SJCRH30 (cell line): ENCODE measurements around the gene TOP3B. TPM values are rescaled to one million over a fixed set of nuclear protein-coding genes. Genes with fewer than 3 reads are reported as not detected.
"Not testable (repeated sequence)": the region's sequence is repeated elsewhere in the genome, so short reads cannot be mapped to it uniquely, and the experiment has no call there.

ENCODE experiments used
- DNase-seq, 2 experiments: peaks; one replicate each; pipeline ENCODE4 v3.0.0-alpha.2; 2015 to 2020
- H3K27ac ChIP-seq: fragments of 250-450 bp; sonication (Bioruptor Pico); 2 replicates; pipeline ENCODE4 v1.5.1; 2020; ENCODE audit warnings: mild to moderate bottlenecking, moderate library complexity
- H3K27me3 ChIP-seq: fragments of 250-450 bp; sonication (Bioruptor Pico); 2 replicates; pipeline ENCODE4 v1.5.1; 2020; ENCODE audit warnings: mild to moderate bottlenecking, moderate library complexity
- H3K36me3 ChIP-seq: fragments of 250-450 bp; sonication (Bioruptor Pico); 2 replicates; pipeline ENCODE4 v1.5.1; 2020; ENCODE audit warnings: mild to moderate bottlenecking, moderate library complexity
- H3K4me1 ChIP-seq: fragments of 250-450 bp; sonication (Bioruptor Pico); 2 replicates; pipeline ENCODE4 v1.5.1; 2020; ENCODE audit warnings: mild to moderate bottlenecking, moderate library complexity
- H3K4me3 ChIP-seq: fragments of 250-450 bp; sonication (Bioruptor Pico); 2 replicates; pipeline ENCODE4 v1.5.1; 2020; ENCODE audit warnings: mild to moderate bottlenecking, moderate library complexity
- H3K9me3 ChIP-seq: fragments of 250-450 bp; sonication (Bioruptor Pico); replicated peaks from 2 replicates; pipeline ENCODE4 v1.5.1; 2020; ENCODE audit warnings: mild to moderate bottlenecking, moderate library complexity
- total RNA-seq: library from RNA; depleted of rRNA; stranded (reverse); fragments of >200 nt; shearing (Covaris generic); gene quantifications from 2 replicates; pipeline ENCODE4 v1.2.3, GENCODE V29; 2014

TOP3B gene
- total RNA-seq, 1 experiment from 2014 or later = 33.8 TPM

DNA sequence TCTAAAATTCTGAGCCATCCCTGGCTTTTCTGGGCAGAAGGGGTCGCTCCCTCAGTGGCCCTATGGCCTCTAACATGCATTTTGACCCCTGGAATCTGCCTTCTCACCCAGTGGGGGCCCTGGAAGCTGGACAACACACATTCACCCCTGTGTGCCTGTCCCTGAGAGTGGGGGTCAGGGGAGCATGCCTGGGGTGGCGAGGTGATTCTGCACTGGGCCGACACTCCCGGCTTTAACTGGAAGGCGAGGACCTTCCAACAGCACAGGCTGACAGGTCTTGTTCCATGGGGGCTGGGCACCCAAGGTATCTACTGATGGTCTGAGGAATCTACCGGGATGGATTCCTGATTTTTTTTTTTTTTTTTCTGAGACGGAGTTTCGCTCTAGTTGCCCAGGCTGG lies 40.7 kb downstream of the TOP3B start:
- no peak for DNase-seq
- Histone ChIP-seq H3K4me1 (peaks cover 46% of the 10 kb centered on the region), H3K4me3 (no peak overlapping the region), H3K9me3 (no peaks in the 10 kb centered on the region), H3K27me3 (no peaks in the 10 kb centered on the region), H3K36me3 (peaks cover 14% of the 10 kb centered on the region), H3K27ac (peak overlapping the region; percentile 68)

DNA sequence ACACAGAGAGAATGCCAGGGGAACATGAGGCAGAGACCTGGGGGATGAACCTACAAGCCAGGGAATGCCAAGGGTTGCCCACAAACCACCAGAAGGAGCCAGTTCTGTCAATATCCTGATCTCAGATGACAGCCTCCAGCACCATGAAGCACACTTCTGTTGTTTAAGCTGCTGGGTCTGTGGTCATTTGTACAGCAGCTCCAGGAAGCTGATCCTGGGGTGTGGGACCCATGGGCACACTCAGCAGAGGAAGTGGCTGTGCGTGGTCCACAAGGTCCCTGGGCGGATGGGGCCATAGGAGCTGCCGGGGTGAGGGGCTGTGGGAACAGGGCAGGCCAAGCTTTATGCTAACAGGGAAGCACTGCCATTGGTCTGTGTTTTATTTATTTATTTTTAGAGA lies 42.1 kb downstream of the TOP3B start:
- no peak overlapping the region for H3K4me3 ChIP-seq
- peak in 1 of 2 experiments; percentile 45 for DNase-seq
- H3K9me3 ChIP-seq = no peaks in the 10 kb centered on the region
- H3K4me1 ChIP-seq = peaks cover 46% of the 10 kb centered on the region
- no peaks in the 10 kb centered on the region for H3K27me3 ChIP-seq
- H3K36me3 ChIP-seq = peaks cover 15% of the 10 kb centered on the region
- 0 out of 2 replicates have a peak overlapping the region, but pooled peaks have one; percentile 9 for H3K27ac ChIP-seq

DNA sequence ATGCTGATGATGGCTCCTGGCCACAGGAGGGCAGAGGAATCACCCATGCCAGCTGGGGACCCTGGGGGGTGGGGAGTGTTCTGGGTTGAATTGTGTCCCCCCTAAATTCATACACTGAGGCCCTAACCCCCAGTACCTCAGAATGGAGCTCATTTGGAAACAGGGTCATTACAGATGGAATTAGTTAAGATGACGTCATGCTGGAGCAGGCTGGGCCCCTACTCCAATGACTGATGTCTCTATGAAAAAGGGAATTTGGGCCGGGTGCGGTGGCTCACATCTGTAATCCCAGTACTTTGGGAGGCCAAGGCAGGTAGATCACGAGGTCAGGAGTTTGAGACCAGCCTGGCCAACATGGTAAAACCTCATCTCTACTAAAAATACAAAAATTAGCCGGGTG lies 42.7 kb downstream of the TOP3B start:
- peaks cover 46% of the 10 kb centered on the region for H3K4me1 ChIP-seq
- not testable (repeated sequence) for H3K4me3 ChIP-seq, H3K27ac ChIP-seq, DNase-seq, H3K9me3 ChIP-seq, H3K27me3 ChIP-seq
- peaks cover 13% of the 10 kb centered on the region for H3K36me3 ChIP-seq

DNA sequence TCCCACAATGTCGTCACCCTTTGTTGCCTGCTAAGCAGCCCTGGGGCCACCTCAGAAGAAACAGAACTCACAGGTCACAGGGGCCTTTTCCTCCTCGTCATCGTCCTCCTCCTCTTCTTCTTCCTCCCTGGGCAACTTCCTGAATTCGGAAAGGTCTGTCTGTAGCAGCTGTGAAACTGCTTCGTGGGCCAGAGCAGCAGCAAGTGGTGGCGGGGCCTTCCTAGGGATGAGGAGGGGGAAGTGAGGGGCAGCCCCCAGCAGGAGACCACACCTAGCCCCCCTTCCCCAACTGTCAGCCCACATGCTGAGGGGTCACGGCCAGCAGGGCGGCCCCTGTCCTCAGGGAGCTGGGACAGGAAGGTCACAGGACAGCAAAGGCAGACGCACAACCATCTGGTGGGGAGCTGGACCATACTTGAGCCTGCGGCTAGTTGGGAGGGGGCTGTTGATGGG lies 43.1 kb downstream of the TOP3B start:
- no peak for DNase-seq
- peaks cover 46% of the 10 kb centered on the region for H3K4me1 ChIP-seq
- no peak overlapping the region for H3K4me3 ChIP-seq
- peaks cover 10% of the 10 kb centered on the region for H3K36me3 ChIP-seq
- H3K9me3 ChIP-seq = no peaks in the 10 kb centered on the region
- H3K27me3 ChIP-seq = no peaks in the 10 kb centered on the region
- H3K27ac ChIP-seq = peak overlapping the region; percentile 99

DNA sequence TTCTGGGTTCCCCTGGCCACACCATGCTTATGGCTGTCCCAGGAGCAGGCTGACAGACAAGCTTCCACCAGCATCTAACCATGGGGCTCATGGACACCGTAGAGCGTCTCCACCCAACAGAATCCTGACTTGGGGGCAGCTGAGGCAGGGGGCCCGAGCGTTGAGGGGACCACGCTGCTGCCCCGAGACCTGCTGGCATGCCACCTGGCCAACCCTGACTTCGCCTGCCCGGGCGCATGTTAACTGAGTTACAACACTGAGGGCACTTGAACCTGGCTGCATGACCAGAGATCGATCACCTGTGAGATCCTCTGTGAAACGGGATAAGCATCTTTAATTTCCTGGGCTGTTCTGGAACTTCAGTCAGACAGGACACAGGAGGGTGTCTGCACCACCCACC lies 43.7 kb downstream of the TOP3B start:
- no peak for DNase-seq
- peaks cover 10% of the 10 kb centered on the region for H3K36me3 ChIP-seq
- H3K4me3 ChIP-seq = peak overlapping the region; percentile 55
- no peaks in the 10 kb centered on the region for H3K27me3 ChIP-seq
- peaks cover 46% of the 10 kb centered on the region for H3K4me1 ChIP-seq
- peak overlapping the region; percentile 99 for H3K27ac ChIP-seq
- no peaks in the 10 kb centered on the region for H3K9me3 ChIP-seq

DNA sequence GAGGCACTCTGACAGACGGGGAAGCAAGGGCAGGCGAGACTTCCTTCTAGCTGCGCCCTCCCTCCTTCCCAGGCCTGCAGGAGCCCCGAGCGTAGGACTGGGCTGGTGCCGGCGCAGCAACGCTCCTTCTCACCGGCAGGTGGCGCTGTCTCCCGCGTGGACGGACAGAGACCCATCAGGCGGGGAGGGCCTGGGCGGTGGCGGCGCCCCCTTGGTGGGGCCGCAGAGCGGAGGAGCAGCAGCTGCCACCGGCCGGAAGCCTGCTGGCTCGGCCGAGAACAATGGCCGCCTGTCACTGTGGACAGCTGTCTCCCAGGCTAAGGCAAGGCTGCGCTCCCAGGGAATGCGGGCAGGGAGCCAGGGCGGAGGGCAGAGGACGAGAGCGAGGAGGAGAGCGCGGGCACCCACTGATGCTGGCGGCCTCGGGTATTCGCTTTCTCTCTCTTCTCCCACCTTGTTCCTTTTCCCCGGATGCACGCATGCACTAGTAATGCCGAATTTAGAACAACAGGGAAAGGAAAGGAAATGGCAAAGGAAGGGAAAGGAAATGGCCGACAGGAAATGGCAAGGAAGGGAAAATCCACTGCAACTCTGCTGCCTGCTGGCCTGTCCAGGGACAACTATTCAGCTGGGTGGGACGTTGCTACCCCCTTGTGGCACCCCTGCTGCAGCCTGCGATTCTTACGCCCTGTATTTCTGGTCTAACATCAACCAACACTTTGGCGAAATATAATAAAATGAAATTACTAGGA lies 44.3 kb downstream of the TOP3B start:
- H3K36me3 ChIP-seq = peaks cover 12% of the 10 kb centered on the region

DNA sequence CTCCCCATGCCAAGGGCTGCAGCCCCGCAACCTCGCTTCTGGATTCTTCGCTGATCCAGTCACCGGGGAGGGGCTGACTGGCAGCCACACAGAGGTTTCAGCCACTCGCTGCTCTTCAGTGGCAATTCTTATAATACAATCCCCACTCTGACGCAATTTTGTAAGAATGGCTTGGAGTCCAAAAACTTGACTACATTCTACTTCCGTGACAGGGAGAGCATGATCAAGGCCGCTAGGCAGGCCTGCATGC lies 44.8 kb downstream of the TOP3B start:
- no peak for DNase-seq
- no peaks in the 10 kb centered on the region for H3K9me3 ChIP-seq
- H3K36me3 ChIP-seq = peaks cover 17% of the 10 kb centered on the region
- H3K27ac ChIP-seq = peak overlapping the region; percentile 99
- peaks cover 36% of the 10 kb centered on the region for H3K4me1 ChIP-seq
- H3K27me3 ChIP-seq = no peaks in the 10 kb centered on the region
- no peak overlapping the region for H3K4me3 ChIP-seq

More for the DNA sequence above, 44.3 kb downstream of the TOP3B start:
- Histone ChIP-seq H3K27ac (peak overlapping the region; percentile 99), H3K4me1 (peaks cover 41% of the 10 kb centered on the region), H3K4me3 (peak overlapping the region; percentile 55), H3K27me3 (no peaks in the 10 kb centered on the region), H3K9me3 (no peaks in the 10 kb centered on the region)
- peak; percentile 97 to 99 for DNase-seq

DNA sequence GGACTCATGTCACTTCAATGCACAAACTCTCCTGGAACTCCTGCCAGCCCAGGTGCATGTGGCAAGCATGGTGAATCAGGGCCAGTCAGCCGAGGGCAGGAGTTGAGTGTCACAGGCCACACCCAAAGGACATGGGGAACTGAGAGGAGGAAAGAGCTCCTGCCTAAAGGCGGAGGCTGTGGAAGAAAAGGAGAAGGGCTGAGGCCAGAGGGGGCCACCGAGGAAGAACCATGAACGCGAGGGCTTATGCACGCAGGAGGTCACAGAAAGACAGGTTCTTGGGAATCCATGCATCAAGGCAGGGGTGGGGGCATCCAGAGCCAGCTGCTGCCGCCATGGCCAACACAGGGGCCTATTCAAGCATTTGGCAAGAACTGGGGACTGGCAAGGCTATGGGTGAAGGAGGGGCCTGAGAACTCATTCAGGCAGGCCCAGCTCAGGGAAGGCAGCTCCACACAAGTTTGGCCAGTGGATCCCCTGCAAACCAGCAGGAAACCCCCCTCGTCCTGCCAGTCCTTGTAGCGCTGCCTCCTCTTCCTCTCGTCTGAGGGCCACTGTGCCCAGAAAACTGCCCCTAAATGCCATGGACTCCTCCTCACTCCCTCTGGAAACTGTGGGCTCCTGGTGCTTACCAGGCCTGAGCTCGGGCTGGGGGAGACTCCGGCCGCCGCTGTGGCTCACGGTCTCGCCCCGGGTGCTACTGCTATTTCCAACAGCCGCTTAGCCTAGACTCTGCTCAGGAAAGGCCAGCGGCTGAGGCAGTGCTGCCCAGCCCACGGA lies 45.4 kb downstream of the TOP3B start:
- H3K27ac ChIP-seq = peak overlapping the region; percentile 99
- no peak overlapping the region for H3K4me3 ChIP-seq
- peaks cover 23% of the 10 kb centered on the region for H3K36me3 ChIP-seq
- H3K9me3 ChIP-seq = no peaks in the 10 kb centered on the region
- H3K4me1 ChIP-seq = peaks cover 31% of the 10 kb centered on the region
- H3K27me3 ChIP-seq = no peaks in the 10 kb centered on the region
- no peak for DNase-seq

DNA sequence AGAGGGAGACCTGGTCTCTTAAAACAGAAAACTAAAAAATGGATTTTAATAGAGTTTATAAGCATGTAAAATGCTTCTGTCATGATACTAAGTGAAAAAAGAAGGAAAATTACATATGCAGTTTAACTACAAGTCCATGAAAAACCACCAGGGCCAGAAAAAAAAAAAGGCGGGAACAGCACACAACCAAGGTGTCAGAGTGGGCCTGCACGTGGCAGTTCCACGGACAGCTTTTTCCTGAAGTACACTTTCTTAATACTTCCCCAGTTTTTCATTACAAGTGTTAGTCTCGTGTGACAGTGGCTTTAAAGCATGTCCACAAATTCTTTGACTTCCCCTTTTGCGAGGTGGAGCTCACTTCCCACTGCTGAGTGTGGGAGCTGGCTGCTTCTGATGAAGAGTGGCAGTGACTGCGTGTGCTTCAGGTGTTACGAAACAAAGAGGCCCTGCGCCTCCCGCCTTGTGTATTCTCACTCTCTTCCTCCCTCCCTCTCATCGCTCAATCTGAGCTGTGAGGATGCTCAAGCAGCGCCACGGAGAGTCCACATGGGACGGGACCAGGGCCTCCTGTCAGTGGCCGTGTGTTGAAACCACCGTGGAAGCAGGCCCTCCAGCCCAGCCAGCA lies 46.3 kb downstream of the TOP3B start:
- Histone ChIP-seq H3K27me3 (no peaks in the 10 kb centered on the region), H3K4me1 (peaks cover 26% of the 10 kb centered on the region), H3K36me3 (peaks cover 27% of the 10 kb centered on the region), H3K9me3 (no peaks in the 10 kb centered on the region), H3K27ac (no peak overlapping the region), H3K4me3 (no peak overlapping the region)
- DNase-seq = no peak

DNA sequence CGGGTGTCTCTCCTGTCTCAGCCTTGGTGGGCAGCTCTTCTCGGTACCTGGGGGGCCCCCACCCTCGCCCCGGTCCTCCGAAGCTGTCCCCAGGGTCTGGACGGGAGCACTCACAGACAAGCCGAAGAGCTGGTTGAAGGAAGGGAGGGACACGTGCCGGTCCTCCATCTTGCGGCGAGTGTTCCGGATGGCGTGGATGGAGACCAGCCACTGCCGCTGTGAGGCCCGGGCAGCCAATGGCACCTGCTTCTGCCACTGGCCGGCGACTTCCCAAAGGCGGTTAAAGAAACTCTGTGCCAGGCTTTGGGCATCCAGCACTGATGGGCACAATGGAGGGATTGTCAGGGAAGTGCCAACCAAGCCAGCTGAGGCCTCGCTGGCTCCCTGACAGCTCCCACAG lies 48.7 kb downstream of the TOP3B start:
- H3K4me3 ChIP-seq = no peak overlapping the region
- no peaks in the 10 kb centered on the region for H3K27me3 ChIP-seq
- DNase-seq = no peak
- no peaks in the 10 kb centered on the region for H3K9me3 ChIP-seq
- H3K27ac ChIP-seq = no peak overlapping the region
- peaks cover 36% of the 10 kb centered on the region for H3K36me3 ChIP-seq
- H3K4me1 ChIP-seq = peaks cover 11% of the 10 kb centered on the region

DNA sequence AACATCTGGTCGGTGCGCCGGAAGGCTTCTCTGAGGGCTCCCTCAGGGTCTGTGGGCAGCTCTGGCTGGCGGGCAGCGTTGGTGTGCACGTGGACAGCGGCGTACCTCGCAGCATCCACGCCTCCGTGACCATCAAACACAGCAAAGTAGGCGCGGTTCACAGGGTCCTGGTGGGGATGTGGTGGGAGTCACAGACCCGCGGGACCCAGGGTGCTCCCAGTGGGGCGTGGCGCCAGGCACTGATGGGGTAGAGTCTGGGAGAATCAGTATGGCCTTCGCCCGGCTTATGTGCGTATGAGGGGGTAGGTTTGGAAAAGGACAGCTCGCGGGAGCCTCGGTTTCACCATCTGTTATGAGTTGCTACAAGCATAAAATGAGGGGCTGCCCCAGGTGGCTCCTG lies 49.2 kb downstream of the TOP3B start:
- Histone ChIP-seq H3K4me1 (peaks cover 8% of the 10 kb centered on the region; the same call in 1 of the 2 replicates), H3K4me3 (no peak overlapping the region), H3K36me3 (peaks cover 36% of the 10 kb centered on the region), H3K27me3 (no peaks in the 10 kb centered on the region), H3K27ac (no peak overlapping the region), H3K9me3 (no peaks in the 10 kb centered on the region)
- DNase-seq = no peak

DNA sequence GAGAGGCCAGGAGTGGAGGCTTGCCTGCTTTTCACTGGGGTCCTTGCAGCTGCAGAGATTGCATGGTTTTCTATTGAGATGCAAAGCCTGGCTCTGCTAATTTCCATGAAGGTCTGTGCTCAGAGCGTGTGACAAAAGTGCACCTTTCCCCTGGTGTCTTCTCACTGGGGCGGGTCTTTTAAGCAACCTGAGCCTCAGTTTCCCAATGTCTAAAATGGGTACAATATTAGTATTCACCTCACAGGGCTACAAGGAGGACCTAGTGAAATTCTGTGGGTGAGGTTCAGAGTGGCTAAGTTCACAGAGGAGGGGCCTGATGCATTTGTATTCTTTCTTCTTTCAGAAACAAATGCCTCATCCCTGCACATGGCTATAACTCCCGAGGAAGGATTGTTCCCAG lies 50.2 kb downstream of the TOP3B start:
- no peak overlapping the region for H3K4me3 ChIP-seq
- H3K9me3 ChIP-seq = no peaks in the 10 kb centered on the region
- peaks cover 3% of the 10 kb centered on the region; the same call in 1 of the 2 replicates for H3K4me1 ChIP-seq
- peaks cover 36% of the 10 kb centered on the region for H3K36me3 ChIP-seq
- DNase-seq = no peak
- H3K27me3 ChIP-seq = no peaks in the 10 kb centered on the region
- H3K27ac ChIP-seq = no peak overlapping the region

DNA sequence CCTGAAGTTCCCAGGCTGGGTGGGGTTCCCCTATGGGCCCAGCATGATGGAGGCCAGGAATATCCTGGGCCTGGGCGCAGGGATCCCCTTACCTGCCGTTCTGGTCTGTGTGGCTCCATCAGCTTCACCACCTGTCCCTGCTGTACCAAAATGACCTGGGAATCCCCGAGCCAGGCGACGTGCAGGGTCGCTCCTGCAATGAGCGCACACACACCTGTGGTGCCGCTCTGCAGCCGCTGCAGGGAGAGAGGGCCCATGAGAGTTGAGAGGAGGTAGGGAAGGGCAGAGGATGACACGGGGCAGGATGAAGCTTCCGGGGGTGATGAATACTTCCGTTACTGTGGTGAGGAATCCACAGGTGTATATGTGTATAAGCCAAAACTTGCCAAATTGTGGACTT lies 51.5 kb downstream of the TOP3B start:
- Histone ChIP-seq H3K9me3 (no peaks in the 10 kb centered on the region), H3K36me3 (peaks cover 33% of the 10 kb centered on the region), H3K27ac (no peak overlapping the region), H3K4me3 (no peak overlapping the region), H3K4me1 (no peaks in the 10 kb centered on the region), H3K27me3 (no peaks in the 10 kb centered on the region)
- DNase-seq = no peak

DNA sequence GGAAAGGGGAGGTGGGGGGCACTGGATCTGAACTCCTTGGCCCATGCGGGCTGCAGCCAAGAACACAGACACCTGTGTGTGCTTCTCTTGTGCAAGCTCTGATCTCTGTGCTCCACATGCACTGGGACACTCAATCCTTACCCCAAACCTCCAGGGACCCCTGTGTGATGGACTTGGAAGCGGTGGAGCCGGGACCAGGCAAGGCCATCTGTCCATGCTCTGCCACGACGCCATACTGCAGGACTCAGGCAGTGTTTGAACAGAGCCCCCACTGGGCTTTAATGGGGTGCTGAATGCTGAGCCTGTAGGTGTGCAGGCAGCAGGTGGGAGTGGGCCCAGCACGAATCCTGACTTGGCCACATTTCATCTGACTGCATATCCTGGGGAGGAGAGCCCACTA lies 53.3 kb downstream of the TOP3B start:
- H3K4me1 ChIP-seq = no peaks in the 10 kb centered on the region
- no peak overlapping the region for H3K27ac ChIP-seq
- H3K9me3 ChIP-seq = no peaks in the 10 kb centered on the region
- no peak overlapping the region for H3K4me3 ChIP-seq
- DNase-seq = no peak
- H3K27me3 ChIP-seq = no peaks in the 10 kb centered on the region
- H3K36me3 ChIP-seq = peaks cover 29% of the 10 kb centered on the region

DNA sequence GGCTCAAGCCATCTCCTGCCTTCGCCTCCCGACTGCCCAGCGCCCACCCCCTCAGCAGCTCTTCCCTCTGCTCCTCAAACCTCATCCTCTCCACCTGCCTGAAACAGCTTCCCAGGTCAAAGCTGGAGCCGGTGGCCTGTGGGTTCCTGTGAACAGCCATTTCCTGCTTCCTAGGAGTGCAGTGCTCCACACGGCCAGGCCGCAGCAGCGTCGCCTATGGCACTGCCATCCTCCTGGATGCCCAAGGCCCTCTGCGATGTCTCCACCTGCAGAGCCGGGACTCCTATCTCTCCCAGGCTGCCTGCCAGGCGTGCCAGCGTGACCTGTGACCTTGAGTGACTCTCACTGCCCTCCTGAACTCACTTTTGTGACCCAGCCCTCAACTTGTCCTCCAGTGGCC lies 54.5 kb downstream of the TOP3B start:
- no peaks in the 10 kb centered on the region for H3K4me1 ChIP-seq
- H3K36me3 ChIP-seq = peaks cover 24% of the 10 kb centered on the region
- no peak overlapping the region for H3K4me3 ChIP-seq
- H3K27ac ChIP-seq = no peak overlapping the region
- DNase-seq = no peak
- no peaks in the 10 kb centered on the region for H3K27me3 ChIP-seq
- H3K9me3 ChIP-seq = no peaks in the 10 kb centered on the region
